ENCODE results near the gene PIEZO2.
"Not testable (repeated sequence)": the region's sequence is repeated elsewhere in the genome, so short reads cannot be mapped to it uniquely, and the experiment has no call there.

The PIEZO2 gene

DNA sequence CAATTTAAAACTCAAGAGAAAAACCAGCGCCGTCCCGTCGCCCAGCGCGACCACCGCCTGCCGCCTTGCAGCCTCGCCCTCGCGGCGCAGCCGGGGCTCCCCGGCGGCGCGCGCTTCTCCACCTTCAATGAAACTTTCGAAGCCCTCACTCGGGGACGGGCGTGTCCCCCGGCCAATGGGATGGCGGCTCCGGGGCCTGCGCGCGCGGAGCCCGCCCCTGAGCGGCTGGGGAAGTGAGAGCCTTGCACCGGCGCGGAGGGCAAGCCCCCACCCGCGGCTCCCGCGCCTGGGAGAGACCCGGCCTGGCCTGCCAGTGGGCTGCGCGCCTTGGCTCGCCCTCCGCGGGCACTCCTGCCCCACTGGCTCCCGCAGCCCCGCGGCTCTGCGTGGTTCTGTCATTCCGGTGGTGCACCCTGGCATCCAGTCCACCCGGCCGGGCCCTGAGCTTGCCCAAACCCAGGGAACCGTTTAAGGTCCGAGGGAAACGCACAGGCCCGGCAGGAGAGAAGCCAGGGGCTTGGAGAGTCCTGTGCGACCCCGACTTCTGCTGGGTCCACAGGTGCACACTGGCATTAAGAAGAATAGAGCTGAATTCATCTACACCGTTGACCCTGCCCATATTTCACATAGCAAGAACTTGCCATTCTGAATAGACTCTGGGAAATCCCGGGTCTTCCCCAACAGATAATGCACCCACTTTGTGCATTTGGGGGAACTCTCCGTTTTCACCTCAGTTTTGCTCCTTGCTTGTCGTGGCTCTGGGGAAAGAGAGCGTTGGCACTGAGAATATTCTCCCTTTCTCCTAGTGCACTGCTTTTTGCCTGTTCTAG, at the start of gene PIEZO2:
Gene PIEZO2 (minus strand): TSS at position 129 of the 830 bp plus-strand sequence. CDS start 981 bp downstream, outside the sequence.
- no peak for DNase-seq

DNA sequence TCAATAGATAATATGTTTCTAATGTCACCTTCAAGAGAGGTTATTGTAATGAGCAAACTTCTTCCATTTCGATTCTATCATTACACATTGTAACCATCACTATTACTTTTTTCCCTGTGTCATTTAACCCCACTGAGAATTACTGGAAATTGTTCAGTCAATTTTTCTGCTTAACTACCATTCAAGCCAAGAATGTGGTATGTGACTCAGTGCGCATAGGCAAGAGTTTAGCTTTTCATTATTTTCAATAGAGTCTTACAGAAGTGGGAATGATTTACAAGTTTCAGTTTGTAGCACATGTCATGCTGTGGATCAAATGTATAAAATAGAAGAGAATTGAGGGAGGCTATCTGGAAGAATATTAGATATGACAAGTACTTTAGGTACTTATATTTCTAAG, 34.3 kb upstream of the PIEZO2 start:
- no peak for DNase-seq

DNA sequence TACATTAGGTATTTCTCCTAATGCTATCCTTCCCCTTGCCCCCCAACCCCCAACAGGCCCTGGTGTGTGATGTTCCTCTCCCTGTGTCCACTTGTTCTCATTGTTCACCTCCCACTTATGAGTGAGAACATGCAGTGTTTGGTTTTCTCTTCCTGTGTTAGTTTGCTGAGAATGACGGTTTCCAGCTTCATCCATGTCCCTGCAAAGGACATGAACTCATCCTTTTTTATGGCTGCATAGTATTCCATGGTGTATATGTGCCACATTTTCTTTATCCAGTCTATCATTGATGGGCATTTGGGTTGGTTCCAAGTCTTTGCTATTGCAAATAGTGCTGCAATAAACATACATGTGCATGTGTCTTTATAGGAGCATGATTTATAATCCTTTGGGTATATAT, 32.3 kb upstream of the PIEZO2 start:
- not testable (repeated sequence) for DNase-seq

DNA sequence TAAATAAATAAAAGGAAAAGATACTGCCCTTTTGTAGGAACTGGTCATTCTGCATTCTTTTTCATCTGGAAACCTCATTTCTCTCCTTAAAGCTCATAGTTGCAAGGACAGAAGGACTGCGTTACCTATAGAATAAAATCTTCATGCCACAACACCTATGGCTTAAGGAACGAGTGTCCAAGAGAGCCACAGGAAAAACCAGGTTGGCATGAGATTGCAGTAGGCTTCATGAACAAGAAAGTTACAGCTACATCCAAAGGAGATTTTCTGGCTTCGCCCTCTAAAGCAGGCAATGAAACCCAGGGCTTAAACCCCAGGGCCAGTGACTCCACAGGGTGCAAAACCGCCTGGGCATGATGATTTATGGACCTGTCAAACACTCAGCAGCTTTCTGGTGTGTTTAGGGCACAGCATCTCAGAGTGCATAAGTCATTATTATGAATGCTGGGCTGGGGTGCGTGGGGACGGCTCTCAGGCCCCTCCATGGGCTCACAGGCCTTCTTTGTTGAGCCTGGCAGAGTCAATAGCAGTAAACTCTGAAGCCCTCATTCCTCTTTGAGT, 30.7 kb upstream of the PIEZO2 start:
- DNase-seq: no peak

DNA sequence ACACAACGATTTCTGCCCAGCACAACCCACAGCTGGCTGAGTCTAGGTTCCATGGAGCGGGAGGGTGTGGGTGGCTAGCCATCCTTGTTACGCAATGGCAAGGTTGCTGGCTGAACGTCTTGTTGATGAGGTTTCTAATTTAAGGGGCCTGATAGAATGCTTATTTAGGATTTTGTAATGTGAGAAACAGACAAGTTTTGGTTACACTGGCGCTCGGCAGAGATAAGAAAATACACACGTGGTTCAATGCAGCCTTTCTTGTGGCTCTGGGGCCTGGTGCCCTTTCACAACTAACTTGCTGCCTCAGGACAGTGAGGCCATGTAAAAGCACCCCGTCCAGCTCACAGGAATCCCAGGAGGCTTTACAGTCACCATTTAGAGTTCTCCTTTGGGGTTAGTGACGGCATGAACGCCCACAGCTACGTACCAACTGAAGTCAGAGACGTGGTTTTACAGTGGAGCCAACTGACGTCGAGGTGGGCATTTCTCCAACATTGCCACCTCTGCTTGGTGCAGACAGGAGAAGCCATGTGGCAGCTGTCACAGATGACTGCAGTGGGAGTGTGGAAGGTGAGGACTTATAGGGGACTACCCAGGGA, 29.7 kb upstream of the PIEZO2 start:
- DNase-seq: no peak

DNA sequence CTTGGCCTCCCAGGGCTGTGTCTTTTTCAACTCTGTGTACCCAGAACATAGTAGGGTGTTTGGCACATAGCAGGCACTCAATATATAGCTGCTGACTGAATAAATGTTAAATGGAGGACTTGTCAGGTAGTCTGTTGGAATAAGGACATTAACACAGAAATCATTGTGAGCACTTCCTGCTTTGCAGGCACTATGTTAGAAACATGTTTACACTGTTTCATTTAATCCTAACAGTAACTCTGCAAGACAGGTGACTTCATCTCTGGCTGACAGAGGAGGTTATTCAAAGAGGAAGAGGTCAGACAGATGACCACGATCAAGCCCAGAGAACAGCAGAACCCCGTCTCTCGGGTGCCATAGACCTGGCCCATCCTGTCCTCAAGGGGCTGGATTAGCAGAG, 28.0 kb upstream of the PIEZO2 start:
- DNase-seq: no peak

DNA sequence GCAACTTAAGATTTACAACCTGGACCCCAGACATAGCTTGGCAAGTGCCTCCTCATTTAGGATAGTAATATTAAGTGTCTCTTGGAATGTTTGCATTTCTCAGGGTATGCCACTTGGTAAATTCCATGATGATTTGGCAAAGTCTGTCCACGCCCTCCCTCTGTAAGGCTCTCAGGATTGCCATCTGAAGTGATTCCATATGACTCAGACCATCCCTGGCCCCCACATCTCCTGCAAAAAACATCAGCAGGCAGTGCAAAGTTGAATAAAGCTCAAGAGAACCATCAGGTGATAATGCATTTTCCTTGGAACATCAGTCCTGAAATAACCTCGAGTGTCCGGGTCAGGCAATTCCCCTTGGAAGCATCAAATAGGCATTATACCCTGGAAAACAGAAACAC, 27.1 kb upstream of the PIEZO2 start:
- no peak for DNase-seq

DNA sequence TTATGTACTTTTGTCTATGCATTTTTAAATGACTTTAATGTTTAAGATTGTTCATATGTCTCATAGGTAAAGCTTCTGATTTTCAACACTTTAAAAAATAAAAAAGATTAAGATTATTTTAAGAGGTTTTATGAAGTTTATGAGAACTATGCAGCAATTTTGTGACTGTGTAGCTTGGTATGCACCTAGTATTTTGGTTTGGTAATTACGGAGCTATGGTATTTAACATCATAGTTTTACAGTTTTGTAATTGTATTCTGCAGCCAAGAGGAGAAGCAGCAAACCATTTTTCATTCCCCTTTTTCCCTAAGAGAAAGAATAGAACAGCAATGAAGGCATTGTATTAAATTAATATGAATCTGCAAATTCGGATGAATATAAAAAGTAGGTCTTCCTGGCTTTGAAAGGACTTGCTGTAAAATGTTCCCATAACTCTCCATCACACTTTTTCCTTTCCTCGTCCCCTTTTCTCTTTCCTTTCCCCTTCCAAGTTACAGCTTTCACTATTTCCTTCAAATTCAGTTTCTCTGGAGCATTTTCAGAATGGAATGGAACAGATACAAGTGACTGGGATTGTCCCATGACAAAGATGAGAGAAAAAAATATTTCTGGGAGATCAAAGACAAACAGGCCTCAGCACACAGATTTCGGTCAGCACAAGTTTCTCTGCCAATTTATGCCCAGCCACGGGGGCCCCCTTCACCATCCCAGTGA, 26.1 kb upstream of the PIEZO2 start:
- no peak for DNase-seq

DNA sequence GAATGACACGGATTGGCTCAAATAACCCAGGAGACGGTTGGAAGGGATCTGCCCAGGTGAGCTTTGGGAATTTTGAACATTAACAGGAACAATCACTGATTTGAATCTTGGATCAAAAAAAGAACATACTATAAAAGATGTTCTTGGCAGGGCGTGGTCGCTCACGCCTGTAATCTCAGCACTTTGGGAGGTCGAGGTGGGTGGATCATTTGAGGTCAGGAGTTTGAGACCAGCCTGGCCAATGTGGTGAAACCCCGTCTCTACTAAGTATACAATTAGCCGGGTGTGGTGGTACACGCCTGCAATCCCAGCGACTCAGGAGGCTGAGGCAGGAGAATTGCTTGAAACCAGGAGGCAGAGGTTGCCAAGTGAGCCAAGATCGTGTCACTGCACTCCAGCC, 24.8 kb upstream of the PIEZO2 start:
- not testable (repeated sequence) for DNase-seq

DNA sequence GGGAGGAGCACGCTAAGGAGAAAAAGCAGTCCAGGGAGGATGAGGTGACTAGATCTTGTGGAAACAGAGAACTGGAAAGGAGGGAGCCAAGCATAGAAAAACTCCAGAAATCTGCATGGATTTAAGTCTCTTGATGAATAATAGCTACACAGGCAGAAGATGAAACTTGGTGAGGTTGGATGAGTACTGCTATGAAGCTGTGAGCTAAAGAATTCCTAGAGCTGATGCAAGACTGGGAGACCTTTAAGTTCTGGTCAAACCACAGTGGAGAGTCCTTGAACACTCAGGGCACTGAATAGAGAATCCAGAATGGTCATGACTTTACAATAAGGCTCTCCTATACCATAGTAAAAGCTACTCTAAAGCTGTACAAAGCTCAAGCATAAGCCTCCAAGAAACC, 18.4 kb upstream of the PIEZO2 start:
- no peak for DNase-seq

DNA sequence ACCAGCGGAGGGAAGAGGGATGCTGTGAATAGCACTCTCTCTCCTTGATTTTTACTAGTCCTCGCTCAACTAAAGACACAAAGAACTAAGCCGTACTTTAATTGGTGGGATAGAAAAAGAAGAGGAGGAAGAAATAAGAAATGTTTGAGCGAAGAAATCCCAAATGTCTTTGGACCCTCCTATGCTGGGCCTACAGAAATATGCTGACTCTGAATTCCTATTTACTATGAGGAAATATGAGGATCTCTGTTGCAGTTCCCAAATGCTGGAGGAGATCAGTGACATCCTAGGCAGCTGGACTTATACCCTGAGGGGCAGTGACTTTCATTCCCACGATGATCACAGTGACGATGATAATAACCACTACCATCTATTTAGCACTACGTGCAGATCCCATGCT, 16.6 kb upstream of the PIEZO2 start:
- DNase-seq: no peak

DNA sequence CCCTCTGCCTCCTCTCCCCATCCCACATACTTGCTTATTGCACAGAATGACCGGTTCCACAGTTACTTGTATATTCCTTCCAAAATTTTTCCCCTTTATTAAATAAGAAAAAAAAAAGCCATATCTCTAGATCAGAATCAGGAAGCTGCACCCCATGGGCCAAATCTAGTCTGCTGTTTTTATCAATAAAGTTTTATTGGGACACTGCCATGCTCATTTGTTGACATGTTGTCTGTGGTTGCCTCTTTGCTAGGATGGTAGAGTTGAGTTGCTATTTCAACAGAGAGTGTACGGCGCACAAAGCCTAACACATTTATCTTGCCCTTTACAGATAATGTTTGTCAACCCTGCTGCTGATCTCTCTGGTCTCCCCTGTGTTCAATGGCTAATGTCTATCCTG, 15.8 kb upstream of the PIEZO2 start:
- no peak for DNase-seq

DNA sequence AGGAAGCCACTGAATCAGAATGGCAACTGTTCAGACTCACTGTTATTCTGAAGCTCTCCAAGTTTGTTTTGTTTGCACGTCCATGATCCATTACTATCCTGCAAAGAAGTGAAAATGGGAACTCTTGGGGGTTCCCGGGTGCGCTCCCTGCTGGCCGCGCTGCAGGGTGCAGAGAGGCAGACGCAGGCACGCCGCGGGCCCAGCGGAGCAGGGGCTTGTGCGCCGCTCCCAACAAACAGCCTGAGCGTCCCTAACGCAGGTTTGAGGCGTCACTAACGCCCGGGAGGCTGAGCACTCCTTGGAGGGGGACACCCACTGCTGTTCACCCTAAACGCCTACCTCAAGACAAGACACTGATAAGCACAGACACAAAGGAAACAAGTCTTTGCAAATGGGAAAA, 14.3 kb upstream of the PIEZO2 start:
- DNase-seq: no peak

DNA sequence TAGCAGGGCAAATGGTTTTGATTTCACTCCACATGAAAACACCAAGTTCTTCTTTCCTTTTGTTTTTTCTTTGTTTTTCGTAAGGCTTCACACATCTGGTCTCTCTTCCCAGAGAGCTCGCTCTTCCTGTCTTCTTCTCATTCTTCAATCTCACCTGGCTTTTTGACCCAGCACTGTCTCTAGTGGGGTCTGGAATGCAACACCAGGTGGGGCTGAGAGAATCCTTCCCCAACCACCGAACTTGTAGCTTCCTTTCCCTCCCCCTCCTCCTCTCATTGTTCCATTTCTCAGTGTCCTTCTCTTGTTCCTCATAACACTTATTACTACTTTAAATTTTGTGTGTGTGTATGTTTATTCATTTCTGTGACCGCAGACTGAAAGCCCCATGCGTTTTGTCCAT, 13.5 kb upstream of the PIEZO2 start:
- no peak for DNase-seq

DNA sequence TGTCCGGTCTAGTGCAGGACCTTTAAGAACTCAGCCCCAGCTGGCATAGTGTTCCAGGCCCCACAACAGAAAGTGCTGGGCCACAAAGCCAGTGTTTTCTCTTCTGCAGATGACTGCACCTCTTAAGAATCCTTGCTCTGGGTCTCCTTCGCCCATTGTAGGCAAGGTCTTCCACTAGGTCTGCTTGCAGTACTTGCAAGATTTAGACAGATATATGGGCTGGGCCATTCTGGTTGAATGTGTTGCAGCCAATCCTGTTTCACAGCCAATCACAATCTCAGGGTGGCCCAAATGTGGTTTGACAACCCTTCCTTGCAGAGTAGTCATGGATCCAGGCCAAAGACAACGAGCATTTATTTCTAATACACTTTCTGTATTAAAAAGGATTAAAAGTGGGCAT, 13.1 kb upstream of the PIEZO2 start:
- no peak for DNase-seq

DNA sequence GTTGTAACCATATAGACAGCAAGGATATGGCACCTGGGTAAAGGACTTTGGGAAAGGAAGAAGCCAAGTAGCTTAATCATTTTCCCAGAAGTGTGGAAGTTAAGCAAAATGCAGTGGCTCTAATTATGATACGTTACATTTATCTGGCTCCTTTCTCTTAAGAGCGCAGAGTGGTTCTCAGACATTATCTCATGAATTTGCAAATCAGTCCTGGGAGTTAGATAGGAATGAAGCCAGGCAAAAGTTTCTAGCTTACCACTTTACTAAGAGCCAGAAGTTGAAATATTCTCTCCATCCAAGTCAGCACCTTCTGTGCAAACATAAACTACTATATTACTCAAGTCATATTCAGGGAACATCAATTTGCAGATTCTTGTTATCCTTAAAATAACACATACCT, 10.9 kb upstream of the PIEZO2 start:
- no peak for DNase-seq

DNA sequence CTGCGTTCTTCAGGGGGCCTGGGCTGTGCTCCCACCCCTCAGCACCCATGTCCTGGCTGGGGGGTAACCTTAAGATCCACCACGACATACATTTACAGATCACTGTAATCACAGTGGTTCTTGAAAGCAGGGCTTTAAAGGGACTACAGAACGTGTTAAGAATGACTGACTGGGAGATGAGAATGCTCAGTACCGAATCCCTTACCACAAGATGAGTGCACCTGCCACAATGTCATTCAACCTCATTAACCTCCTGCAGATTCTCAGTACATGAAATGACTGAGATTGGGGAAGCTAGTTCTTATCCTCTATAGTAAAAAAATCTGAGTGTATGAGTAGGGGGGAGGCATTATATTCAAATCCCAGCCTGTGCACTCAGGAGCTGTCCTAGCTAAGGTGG, 10.5 kb upstream of the PIEZO2 start:
- DNase-seq: no peak

DNA sequence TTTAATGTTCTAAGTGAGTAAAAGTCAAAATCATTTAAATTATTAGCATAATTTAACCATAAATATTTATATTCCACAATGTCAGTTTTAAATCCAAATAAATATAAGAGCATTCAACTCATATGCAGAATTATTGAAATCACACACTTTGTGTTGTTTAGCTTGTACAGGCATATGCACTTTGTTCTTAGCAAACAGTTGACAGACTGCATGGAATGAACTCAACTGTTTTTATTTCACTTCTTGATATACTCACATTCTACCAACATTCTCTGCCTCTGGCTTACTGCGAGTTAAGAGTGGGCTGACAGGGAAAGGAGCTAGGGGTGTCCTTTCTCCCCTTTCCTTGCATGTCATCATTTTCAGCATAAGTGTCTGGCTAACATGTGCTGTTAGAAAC, 7.6 kb upstream of the PIEZO2 start:
- DNase-seq: no peak

DNA sequence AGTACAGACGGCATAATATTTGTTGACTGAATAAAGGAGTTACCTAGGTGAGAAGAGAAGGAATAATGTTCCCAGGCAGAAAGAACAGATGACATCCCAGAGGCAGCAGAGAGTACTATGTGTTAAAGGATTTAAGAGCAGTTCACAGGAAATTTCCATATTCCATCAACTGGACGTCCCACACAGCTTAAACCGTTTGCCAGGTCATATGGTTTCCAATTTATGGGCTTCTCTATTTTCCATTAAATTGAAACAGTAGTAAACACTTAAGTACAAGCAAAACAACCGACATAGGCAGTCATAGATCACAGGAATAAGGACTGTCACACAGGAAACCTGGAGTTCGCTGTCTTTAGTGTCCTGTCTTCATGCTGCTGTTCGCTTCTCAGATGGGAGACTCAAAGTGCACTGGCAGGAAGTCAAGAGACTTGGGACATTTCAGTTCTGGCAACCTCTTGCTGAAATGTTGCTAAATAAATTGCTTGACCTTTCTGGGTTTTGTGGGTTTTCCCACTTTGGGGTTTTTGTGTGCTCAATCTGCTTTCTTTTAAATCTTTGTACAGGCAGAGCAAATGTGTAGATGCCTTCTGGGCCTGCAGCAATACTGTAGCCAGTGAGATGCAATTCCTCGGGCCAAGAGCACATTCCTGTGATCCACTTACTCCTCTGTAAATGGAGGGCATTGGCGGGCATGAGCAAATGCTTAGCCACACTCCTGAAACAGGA, 5.8 kb upstream of the PIEZO2 start:
- DNase-seq: no peak

DNA sequence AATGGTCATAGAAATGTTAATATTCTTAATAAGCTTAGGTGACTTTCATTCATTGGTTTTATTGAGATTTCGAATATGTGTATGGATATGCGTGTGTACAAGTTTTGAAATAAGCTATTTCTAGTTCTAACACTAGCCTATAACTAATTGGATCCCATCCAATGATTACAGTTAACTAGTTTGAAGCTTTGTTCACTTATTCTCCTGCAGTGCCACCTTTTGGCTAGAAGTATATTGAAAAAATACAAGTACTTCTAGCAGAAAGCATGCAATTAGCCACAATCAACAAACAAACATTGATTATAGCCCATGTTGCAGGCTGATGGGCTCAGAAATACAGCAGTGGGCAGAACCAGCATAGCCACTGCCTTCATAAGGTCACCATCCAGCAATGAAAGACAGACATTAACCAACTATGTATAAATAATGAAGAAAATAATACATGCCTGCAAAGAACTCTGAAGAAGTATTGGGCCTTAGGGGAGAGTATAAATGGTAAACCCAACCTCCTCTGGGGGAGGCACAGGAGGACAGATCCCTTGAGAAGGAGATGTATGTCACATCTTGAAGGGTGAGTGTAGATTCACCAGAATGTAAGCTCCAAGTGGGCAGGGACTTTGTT, 5.1 kb upstream of the PIEZO2 start:
- no peak for DNase-seq

DNA sequence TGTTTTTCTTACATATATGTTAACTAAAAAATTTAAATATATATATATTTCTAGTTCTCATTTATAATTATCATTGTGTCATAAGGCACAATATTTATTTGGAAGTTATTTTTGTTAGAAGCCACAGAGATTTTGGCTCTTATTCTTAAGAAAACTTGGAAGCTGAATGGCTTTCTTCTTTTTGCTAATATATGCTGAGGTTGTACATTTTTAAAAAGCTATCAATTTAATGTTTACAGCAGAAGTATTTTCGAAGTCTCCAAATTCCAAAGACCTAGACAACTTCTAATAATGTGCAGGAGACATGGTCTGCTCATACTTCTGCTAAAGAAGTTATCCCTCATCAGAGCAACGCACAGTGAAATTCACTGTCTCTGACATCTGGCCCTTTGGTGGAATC, 3.7 kb upstream of the PIEZO2 start:
- DNase-seq: no peak

DNA sequence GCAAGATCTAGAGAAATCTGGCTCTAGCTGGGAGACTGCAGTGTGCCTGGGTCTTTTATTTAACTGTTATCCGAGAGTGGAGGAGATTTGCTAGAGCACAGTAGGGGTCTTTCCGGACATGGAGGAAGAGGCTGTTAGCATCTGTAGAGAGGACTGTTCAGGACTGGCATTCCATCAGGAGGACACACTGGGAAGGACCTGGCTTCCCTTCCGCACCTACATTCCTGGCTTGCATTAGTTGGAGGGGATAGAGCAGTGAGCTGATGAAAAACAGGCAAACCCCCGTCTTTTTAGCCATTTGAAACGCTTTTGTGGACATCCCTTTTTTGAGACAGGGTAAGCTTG, 874 bp upstream of the PIEZO2 start:
- DNase-seq: no peak
